ENCODE data around the gene DPYD.
A peak's percentile ranks its signal among the peaks of the same experiment; 100 is the strongest.

Gene DPYD

DNA sequence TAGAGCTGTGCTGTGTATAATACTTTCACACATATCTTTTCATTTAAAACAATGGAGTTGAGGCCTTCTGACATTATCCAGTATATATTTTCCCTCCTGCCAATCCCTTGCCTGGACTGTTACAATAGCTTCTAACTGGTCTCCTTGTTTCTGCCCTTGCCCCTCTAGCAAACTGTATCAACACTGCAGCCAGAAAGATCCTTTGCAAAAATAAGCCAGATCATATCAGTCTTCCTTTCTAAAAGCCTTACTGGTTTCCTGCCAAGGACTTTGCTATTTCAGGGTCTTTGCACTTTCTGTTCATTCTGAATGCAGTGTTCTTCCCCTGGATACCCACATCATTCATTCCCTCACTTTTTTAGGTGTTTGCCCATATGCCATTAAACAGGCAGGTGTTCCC is 829.2 kb downstream of the DPYD start:
- no peak for DNase-seq (ENCODE audit: low read depth)

DNA sequence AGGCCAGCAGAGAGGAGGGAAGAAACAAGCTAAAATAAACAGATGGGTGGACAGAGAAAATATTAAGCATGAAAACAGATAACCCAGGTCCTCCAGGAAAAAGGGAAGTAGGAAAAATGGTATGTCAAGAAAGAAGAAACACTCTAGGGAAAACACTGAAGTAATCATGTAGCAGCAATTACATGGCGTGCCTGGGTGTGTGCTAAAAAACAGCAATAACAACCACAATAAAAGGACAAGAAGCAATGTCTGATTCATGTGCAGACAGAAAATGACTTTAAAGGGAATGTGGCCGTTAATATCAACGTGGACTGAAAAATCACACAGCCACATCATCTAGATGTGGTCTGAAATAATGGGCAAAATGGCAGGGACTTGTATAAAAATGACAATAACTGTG is 829.6 kb downstream of the DPYD start:
- DNase-seq (ENCODE audit: low read depth) = no peak

DNA sequence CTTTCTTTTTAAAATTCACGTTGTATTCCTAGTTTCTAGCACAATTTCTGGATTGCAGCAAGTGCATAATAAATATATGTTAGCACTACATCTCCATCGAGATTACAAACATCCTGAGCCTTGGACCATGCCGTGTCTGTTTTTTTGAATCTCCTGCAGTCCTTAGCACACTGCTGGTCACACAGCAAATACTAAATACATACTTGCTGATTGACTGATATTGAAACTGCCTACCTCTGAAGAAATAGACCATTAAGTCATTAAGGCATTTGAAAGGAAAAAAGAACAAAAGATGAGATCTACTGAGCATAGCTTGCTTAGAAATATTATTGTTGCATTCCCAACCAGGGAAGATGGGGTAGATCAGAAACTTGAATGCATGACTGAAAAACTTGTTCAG is 830.1 kb downstream of the DPYD start:
- DNase-seq (ENCODE audit: low read depth) = no peak

DNA sequence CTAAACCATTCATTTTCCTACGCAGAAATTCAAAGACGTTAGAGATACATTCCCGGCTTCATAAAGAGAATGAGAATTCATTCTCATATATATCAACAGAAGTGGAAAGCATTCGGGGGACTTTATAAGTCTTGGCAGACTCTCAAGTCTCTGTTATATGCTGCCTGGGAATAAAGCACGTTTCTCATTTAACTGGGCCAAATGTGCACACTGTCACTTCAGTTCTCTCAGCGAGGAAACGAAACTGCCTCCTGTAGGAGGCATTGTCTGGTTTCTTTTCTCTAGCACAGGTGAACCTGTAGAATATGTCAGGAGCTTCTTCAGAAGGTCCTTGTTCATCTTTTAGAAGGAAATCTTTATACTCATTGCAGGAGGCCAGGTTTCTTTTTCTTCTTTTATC is 831.7 kb downstream of the DPYD start:
- no peak for DNase-seq (ENCODE audit: low read depth)

DNA sequence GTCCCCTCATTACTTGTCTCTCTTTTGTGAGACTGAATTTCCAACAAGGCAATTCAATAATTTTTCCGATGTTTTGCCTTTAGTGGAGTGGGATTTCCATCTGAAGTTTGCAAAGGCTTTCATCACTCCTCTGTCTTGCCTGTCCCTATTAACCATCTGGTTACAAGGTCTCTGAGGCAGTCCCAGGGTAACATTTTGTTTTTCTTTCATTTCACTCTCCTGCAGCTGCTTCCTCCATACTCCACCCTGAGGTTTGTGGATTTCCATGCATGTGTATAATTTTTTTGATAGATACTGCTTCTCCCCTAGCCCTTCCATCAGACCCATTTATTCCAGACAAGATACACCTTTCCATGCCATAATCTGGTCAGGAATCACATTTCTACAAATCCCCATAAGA is 832.4 kb downstream of the DPYD start:
- no peak for DNase-seq (ENCODE audit: low read depth)

DNA sequence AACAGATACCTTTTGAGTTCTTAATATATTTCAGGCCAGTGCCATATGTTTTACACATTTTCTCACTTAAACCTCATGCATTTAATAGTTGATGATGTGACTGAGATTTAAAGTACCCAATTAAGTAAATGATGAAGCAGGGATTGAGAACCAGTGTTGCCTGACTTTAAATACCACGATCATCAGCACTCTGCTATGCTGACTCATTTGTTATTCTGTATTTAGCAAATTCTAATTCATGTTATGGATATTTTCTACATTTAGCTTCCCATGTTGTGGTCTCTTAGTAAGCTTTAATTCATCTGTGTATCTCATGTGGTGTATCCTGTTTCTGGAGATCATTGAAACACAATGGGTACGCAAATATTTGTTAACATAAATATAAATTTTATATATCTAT is 836.3 kb downstream of the DPYD start:
- DNase-seq (ENCODE audit: low read depth) = peak; percentile 62

DNA sequence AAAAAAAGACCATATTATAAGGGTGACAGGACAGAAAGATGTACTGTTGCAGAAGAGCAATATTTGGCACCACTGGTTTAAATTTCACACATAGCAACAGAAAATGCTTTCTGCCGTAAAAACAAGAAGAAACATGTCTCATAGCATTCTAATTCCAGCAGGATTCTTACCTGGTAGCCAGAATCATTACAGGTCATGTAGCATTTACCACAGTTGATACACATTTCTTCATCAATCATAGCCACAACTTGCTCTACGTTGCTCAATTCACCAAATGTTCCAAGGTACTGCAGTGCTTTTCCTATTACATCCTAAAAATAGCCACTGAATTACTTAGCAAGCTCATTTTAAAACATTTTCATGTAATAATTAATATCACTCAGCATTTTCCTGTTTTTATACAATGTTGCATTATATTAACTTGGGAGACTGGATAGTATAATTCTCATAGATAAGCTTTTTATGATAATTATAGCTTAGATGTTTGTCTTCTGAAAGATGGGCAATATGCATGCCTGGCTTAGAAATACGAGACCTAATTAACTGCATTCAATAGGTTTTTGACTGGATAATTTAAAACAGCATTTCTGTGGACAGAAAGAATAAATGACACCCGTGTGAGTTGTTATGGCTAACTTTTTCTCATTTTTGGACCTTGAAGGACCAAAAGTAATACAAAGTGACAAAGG is 838.5 kb downstream of the DPYD start:
- no peak for DNase-seq (ENCODE audit: low read depth)

DNA sequence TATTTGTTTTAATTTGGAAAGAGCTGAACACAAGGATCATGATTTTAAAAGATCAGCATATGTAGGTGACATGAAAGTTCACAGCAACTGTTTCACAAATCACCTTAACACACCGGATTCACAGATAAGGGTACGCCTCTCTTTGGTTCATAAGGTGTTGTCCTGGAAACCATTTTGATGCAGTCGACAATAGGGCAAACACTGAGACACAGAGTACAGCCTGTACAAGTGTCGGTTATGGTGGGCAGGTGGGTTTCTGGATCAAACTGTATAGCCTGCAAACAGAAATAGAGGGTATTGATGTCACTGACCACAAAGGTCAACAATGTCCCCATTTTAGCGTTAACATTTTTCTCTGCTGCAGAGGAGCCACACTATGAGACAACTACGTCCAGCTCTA is 842.0 kb downstream of the DPYD start:
- DNase-seq (ENCODE audit: low read depth) = no peak

DNA sequence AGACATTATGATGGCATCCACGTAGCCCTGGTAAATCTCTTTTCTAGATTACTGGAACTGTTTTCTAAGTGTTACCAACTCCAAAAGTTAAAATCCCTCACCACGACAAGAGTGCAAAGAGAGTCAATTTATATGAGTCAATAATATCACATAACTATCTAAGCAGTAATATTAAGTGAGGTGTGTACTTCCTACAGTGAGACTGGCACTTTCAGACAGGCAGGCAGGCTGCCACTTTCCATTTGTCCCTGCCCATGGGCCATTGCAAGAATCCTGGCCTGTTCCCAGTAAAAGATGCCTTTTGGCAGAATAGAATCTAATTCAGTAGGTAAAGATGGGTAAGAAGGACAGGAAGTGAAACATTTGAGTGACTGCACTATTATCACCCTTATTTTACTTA is 843.6 kb downstream of the DPYD start:
- no peak for DNase-seq (ENCODE audit: low read depth)

DNA sequence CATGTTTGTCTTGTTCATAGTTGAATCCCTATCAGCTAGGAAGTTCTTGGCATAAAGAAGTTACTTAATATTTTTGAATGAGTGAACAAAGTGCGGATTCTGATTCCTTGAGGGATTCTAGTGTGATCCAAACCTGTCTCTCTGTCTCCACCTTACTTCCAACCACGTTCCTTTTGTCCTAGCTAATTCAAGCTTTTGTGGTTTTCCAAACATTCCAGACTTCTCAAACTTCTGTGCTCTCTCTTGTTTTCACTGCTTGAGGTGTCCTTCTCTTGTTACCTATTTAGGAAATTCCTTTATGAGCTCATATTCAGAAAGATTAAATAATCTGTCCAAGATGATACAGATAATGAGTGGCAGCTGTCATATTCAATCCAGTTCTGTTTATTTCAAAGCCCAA is 846.1 kb downstream of the DPYD start:
- DNase-seq (ENCODE audit: low read depth) = no peak

DNA sequence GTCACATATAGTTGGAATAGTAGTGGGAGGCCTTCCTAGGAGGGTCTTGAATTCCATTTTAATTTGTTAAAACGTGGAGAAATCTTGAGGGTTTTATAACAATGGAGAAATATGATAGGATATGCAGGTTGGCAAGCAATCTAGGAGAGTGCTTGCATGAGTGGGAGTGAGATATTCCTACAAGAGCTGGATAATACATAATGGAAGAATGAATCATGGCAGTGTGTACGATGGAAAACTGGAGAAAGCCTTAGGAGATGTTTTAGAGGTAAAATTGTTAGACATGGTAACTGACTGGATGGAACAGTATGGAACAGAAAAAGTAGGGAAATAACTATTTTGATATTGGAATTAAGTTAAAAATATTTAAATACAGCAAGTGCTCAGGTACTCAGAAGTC is 846.9 kb downstream of the DPYD start:
- DNase-seq (ENCODE audit: low read depth) = no peak

DNA sequence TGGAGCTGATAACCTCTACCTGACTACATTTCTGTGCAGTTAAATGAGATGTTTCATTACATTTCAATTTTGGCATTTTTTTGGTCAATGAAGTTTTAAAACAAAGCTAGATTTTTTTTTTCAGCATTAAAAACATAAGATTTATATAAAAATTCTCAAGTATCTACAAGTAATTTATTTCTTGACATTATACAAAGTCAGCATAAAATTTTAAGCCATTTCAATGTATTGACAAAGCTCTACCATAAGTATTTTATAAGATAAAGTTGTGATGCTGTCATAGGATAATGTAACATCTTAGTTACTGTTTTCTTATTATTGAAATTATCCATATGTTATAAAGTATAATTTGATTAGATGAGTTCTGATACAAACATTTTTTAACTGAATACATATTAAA is 847.7 kb downstream of the DPYD start:
- no peak for DNase-seq (ENCODE audit: low read depth)

DNA sequence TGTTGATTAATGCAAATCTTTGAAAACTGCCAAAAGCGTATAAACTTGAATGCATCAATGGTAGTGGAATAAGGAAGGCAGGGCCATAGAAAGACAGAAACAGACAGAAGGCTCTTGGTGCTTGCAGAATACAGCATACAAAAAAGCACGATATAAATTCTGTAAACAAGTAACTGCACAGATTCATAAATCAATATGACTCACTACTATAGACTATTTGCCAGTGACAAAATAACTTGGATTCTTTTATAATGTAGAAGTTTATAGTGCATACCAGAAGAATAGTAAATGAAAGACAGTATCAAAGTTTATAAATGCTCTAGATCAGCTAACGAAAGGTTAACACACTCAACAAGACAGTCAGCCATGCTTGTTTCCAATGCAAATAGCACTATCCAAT is 849.7 kb downstream of the DPYD start:
- peak; percentile 41 for DNase-seq (ENCODE audit: low read depth)

DNA sequence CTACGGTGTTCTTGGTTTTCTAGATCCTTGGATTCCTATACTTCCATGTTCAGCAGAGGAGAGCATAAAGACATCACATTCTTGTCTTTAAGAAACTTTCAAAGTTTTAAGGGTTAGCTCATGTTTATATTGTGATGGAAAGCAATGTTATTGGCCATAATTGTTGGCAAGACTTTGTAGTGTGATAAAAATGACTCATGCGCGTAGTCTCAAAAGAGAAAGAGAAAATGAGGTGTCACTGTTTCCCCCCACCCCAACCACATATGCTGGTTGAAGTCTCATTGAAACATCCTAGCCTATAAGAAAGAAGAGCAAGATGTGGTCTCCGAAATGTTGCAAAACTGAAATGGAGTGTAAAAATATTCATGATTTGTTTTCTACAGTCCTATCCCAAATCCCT is 850.5 kb downstream of the DPYD start:
- DNase-seq (ENCODE audit: low read depth) = peak; percentile 19

DNA sequence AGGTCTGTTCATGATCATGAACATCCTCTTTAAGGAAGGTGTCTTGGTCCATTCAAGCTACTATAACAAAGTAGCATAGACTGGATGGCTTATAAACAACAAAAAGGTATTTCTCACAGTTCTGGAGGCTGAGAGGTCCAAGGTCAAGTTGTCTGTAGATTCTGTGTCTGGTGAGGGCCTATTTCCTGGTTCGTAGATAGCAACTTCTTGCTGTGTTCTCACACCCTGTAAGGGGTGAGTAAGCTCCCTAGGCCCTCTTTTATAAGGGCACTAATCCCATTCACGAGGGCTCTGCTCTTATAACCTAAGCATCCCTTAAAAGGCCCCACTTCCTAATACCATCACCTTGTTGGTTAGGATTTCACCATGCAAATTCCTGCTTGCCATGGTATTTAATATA is 851.5 kb downstream of the DPYD start:
- DNase-seq (ENCODE audit: low read depth) = no peak

DNA sequence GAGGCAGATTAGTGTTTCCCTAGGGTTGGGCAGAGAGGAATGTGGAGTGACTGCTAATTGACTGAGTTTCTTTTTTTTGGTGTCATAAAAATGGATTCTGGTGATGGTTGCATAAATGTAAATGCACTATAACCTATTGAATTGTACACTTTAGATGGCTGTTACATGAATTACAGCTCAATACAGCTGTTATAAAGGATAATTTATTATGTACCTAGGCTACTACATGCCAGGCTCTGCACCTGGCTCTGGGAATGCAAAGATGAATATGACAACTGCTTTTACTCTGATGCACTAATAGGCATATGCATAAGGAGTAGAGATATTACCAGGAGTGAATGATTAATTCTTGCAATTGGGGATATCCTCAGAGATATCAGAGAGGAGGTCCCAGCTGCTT is 854.0 kb downstream of the DPYD start:
- no peak for DNase-seq (ENCODE audit: low read depth)

DNA sequence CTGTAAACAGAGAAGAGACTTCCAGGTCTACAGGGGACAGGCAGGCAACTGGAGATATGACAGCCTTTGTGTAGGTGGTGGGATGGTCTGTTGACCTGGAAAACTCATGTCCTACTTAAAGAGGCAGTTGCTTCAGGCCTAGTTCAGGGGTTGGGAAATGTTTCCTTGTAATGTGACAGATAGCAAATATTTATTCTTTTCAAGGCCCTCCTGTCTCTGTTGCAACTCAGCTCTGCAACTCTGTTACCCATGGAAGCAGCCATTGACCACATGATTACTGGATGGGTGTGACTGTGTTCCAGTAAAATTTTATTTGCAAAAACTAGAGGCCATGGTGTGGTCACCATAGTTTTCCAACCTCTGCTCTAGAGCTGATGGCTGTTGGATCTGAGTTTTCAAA is 857.3 kb downstream of the DPYD start:
- DNase-seq (ENCODE audit: low read depth) = no peak

DNA sequence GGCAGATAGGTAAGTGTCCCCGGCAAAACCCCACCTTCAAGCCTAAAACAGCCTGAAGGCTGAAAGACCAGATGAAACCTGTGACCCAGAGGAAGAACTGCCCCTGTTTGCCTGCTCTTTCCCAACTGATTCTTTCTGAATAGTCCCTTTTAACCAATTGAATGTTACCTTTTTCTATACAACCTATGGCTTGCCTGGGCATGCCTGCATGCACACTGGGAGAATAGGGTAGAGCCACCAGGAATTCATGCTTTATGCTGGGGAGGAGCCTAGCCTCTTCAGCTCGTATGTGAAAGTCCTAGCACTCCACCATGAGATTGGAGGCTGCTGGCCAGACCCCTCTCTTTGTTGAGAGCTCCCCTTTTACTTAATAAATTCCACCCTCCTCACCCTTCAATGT is 859.2 kb downstream of the DPYD start:
- DNase-seq (ENCODE audit: low read depth) = no peak

DNA sequence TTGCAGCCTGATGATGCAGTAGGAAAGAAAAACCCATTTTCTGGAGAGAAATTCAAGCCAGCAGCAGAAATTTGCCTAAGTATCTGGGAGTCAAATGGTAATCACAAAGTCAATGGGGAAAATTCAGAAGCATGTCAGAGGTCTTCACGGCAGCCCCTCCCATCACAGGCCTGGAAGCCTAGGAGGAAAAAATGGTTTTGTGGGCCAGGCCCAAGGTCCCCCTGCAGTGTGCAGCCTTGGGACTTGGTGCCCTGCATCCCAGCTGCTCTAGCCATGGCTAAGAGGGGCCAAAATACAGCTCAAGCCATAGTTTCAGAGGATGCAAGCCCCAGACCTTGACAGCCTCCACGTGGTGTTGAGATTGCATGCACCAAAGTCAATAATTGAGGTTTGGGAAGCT is 864.4 kb downstream of the DPYD start:
- no peak for DNase-seq (ENCODE audit: low read depth)

DNA sequence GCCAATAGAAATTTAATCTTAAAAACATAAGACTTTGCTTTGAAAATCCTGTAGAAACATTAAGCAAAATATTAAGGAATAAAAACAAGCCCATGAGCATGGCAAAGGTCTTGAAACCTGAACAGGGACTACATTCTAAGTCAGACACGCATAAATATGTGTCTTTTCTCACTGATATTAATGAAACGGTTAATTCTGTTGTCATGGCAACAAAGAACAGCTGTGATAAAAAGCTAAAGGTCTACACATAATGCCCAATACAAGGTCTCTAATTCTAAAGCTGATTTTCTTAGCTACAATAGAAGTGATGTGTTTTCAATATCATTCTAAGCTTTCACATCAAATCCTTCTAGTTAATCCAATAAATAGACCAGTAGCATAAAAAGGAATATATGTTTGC is 867.6 kb downstream of the DPYD start:
- no peak for DNase-seq (ENCODE audit: low read depth)

DNA sequence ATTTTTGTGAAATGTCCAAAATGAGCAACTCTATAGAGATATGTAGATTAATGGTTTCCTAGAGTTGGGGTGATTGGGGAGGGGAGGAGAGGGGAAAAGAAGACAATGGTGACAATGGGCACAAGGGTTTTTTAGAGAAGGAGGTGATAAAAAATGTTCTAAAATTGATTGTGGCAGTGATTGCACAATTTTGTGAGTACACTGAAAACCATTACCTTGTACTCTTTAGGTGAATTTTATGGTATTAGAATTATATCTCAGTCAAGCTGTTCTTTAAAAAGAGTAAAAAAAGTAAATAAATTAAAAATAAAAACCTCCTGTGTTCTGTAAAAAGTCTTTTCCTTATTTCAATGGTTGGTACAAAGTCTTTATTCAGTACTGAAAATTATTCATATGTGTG is 869.0 kb downstream of the DPYD start:
- DNase-seq (ENCODE audit: low read depth) = no peak

DNA sequence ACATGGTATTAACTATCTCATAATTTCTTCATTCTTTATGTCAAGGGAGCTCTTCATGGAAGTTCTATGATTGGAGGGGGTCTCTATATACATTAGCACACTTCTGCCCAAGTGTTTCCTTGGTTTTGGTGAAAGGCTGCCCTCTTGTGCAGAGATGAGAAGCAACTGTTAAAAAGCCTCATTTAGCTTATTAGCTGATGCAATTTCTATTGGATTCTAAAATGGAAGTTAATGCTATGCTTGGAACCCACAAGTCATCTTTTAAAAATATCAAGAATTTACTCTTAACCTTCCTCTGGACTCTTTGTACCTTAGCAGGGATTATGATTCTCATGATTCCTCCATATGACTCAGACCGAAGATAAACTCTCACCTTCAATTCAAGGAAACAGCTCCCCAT is 870.3 kb downstream of the DPYD start:
- peak; percentile 57 for DNase-seq (ENCODE audit: low read depth)

DNA sequence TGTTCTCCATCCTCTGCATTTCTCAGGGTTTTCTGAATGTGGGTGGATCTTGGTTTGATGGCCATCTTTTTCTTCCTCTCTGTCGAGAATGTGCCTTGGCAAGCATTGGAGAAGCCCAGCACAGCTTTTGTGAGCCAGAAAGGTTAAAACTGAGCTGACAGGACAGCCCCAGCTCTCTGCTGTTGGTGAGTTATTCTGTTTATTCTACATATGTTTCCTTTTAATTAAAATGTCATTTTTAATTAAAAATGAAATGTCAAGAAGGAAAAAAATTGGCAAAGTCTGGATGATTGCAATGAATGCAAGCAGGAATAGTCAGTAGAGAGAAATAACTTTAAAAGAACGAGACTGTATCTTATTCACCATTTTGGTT is 873.4 kb downstream of the DPYD start:
- no peak for DNase-seq (ENCODE audit: low read depth)

DNA sequence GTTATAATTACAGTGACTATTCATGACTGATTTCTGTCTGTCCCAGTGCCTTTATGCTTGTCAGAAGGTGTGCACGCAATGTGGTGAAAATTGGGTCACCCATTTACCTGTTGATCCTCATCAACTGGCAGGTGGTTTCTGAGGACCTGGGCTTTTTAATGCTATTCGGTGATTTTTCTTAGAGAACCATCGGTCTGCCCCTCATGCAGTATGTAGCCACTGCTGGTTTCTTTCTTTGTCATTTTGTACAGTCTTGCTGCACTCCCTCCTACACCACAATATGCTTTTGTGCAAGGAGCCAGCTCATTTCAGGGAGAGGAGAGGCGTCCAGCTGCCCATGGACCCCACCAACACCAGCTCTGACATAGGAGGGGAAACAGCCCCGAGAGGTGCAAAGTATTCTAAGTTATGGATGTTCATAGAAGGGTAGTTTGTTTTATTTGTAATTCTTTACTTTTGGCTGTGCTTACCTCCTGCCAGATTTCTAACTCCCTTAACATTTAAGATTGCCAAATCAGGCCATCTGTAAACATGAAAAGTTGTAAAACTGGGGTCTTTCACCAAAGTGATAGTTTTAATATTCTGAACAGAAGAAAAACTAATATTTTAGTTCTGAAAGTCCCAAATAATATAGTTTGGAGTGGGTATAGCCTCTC is 873.9 kb downstream of the DPYD start:
- no peak for DNase-seq (ENCODE audit: low read depth)

All from ELR (cell line).